Osteocyte (in vitro differentiated cells): ENCODE data around the gene SAP30BP. TPM values are rescaled to one million over a fixed set of nuclear protein-coding genes. Genes with fewer than 3 reads are reported as not detected.

Experiments used
- DNase-seq: peaks from one replicate; pipeline ENCODE4 v3.0.0; 2021; ENCODE audit warnings: mixed read lengths; ENCODE audit not compliant: unreplicated experiment; ENCODE audit errors: extremely low spot score
- H3K27ac Mint-ChIP-seq: one replicate; pipeline ENCODE4 v1.8.0; 2021; ENCODE audit warnings: mild to moderate bottlenecking, mixed read lengths; ENCODE audit not compliant: unreplicated experiment
- H3K27me3 Mint-ChIP-seq: one replicate; pipeline ENCODE4 v1.8.0; 2021; ENCODE audit warnings: mixed read lengths; ENCODE audit not compliant: unreplicated experiment
- H3K36me3 Mint-ChIP-seq: one replicate; pipeline ENCODE4 v1.8.0; 2021; ENCODE audit warnings: mixed read lengths; ENCODE audit not compliant: unreplicated experiment
- H3K4me1 Mint-ChIP-seq: one replicate; pipeline ENCODE4 v1.8.0; 2021; ENCODE audit warnings: mixed read lengths; ENCODE audit not compliant: unreplicated experiment
- H3K4me3 Mint-ChIP-seq: one replicate; pipeline ENCODE4 v1.8.0; 2021; ENCODE audit warnings: mild to moderate bottlenecking, moderate library complexity, mixed read lengths; ENCODE audit not compliant: unreplicated experiment
- H3K9me3 Mint-ChIP-seq: one replicate; pipeline ENCODE4 v1.8.0; 2021; ENCODE audit warnings: mixed read lengths; ENCODE audit not compliant: unreplicated experiment
- CTCF ChIP-seq: fragments of 200-600 bp; sonication (generic); IDR thresholded peaks from 2 replicates; pipeline ENCODE4 v1.5.0; 2021; ENCODE audit warnings: antibody characterized with exemption, mild to moderate bottlenecking, moderate library complexity
- total RNA-seq: library from RNA; stranded (reverse); gene quantifications from 2 replicates; pipeline ENCODE4 v1.2.1, GENCODE V29; 2021

The SAP30BP gene
- total RNA-seq, 1 donor from 2014 or later = 103 TPM

DNA sequence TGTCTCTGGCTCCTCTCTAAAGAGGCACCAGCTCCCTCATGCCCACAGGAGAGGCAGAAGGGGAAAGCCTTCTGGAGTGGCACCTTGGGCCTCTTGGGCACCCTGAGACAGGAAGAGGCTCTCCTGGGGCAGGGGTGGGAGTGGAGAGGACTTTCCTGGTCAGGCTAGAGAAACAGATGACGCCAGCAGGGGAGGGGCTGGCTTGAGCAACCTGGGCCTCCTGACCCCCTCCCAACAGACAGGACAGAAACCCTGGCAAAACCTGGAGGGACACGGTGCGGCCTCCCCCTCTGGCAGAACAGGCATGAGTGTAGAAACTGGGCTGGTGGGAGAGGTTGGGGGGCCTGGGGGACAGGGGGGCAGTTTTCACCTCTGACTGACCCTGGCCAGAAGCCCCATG lies 27.8 kb upstream of the SAP30BP start:
- Mint-ChIP-seq H3K4me1 (peaks cover 6% of the 10 kb centered on the region), H3K27me3 (no peaks in the 10 kb centered on the region), H3K4me3 (no peak overlapping the region), H3K9me3 (no peaks in the 10 kb centered on the region), H3K36me3 (peaks cover 2% of the 10 kb centered on the region), H3K27ac (no peak overlapping the region)
- no peak for TF ChIP-seq CTCF
- DNase-seq = no peak

- Mint-ChIP-seq H3K9me3 (no peaks in the 10 kb centered on the region), H3K4me1 (no peaks in the 10 kb centered on the region), H3K36me3 (peaks cover 2% of the 10 kb centered on the region), H3K27ac (no peak overlapping the region), H3K27me3 (no peaks in the 10 kb centered on the region), H3K4me3 (no peak overlapping the region)
- DNase-seq = no peak
- no peak for TF ChIP-seq CTCF
Observed at GRCh38 chr17:75639771-75640555, 27.2 kb upstream of the SAP30BP start.

DNA sequence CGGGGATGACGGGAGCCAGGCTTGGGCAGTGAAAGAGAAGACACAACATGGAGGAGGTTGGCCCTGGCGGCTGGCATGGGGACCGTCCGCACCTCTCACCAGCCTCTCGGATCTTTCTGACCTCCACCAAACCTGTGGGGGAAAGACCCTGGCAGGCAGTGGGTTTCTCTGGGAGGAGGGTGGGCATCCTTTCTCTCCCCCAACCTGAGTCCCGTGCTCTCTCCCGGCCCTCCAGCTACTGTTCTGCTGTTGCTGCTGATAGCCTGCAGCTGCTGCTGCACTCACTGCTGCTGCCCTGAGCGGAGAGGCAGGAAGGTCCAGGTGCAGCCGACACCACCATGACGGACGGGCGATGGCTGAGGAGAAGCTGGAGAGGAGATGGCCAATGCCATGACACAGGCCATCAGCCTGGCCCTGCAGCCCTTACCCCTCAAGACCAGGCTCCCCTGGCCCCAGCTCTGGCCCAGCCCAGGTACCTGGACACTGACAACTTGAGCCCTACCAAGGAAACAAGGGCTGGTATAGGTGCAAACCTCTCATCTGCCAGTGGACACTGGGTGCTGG lies 26.5 kb upstream of the SAP30BP start:
- H3K4me3 Mint-ChIP-seq = no peak overlapping the region

DNA sequence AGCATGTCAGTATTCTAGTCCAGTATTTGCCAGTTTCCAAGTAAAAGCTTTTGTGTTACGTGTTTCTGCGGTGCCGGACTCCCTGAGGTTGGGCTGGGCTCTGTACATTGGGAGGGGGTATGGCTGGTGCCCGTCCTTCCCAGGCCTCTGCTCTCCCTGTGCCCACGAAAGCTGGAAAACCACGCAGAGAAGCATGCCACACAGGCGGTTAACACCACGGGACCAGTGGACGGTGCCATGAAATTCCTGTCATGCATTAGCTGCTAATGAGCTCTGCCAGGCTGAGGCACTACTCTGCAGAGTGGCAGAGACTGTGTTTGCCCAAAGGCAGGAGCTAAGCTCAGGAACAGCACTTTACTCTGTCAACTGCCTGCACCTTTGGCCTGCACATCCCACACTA lies 25.8 kb upstream of the SAP30BP start:
- no peak overlapping the region for H3K4me3 Mint-ChIP-seq
- TF ChIP-seq CTCF = no peak

More for the DNA sequence above, 26.5 kb upstream of the SAP30BP start:
- no peak for TF ChIP-seq CTCF
- Mint-ChIP-seq H3K27ac (no peak overlapping the region), H3K9me3 (no peaks in the 10 kb centered on the region), H3K4me1 (peaks cover under 1% of the 10 kb centered on the region), H3K27me3 (no peaks in the 10 kb centered on the region), H3K36me3 (peaks cover 2% of the 10 kb centered on the region)
- no peak for DNase-seq

GRCh38 chr17:75642182-75642783 lies 24.9 kb upstream of the SAP30BP start:
- DNase-seq = no peak
- Mint-ChIP-seq H3K4me3 (no peak overlapping the region), H3K27ac (no peak overlapping the region), H3K4me1 (peaks cover 4% of the 10 kb centered on the region), H3K9me3 (no peaks in the 10 kb centered on the region), H3K36me3 (peaks cover 2% of the 10 kb centered on the region), H3K27me3 (no peaks in the 10 kb centered on the region)
- TF ChIP-seq CTCF = no peak

More for the DNA sequence above, 25.8 kb upstream of the SAP30BP start:
- Mint-ChIP-seq H3K36me3 (peaks cover 2% of the 10 kb centered on the region), H3K27me3 (no peaks in the 10 kb centered on the region), H3K27ac (no peak overlapping the region), H3K4me1 (peaks cover 4% of the 10 kb centered on the region), H3K9me3 (no peaks in the 10 kb centered on the region)
- no peak for DNase-seq
